Colonic mucosa (tissue), 4 donors: ENCODE measurements around the gene COL18A1. TPM values are rescaled to one million over a fixed set of nuclear protein-coding genes. Genes with fewer than 3 reads are reported as not detected.

Experiments used
- DNase-seq: peaks from one replicate; pipeline ENCODE4 v3.0.0-alpha.2; 2020
- H3K27ac ChIP-seq: fragments of 200-600 bp; one replicate; pipeline ENCODE4 v1.8.0; 2021
- H3K27me3 ChIP-seq: fragments of 200-600 bp; one replicate; pipeline ENCODE4 v1.8.0; 2021
- H3K36me3 ChIP-seq: fragments of 200-600 bp; one replicate; pipeline ENCODE4 v1.8.0; 2021
- H3K4me1 ChIP-seq: fragments of 200-600 bp; one replicate; pipeline ENCODE4 v1.8.0; 2021; ENCODE audit warnings: mild to moderate bottlenecking
- H3K4me3 ChIP-seq: fragments of 200-600 bp; one replicate; pipeline ENCODE4 v1.8.0; 2021
- H3K9ac ChIP-seq, 2 donors: one replicate each; pipeline ENCODE4 v1.7.0; 2013; ENCODE audit warnings: control low read depth in 2 of 2, low read depth in 2 of 2, low read length in 2 of 2
- H3K9me3 ChIP-seq: fragments of 200-600 bp; one replicate; pipeline ENCODE4 v1.8.0; 2021
- CTCF ChIP-seq: fragments of 200-600 bp; IDR thresholded peaks from one replicate; pipeline ENCODE4 v1.8.0; 2022; ENCODE audit warnings: antibody characterized with exemption, mild to moderate bottlenecking
- intact Hi-C: fragments of 100-400 bp; cut with DNase I; formaldehyde crosslinking; loops from one replicate; pipeline ENCODE4 v1.14.1; 2022
- total RNA-seq, 2 donors: library from RNA; stranded (reverse); fragmentation: NEBNext Ultra II Directional in 1 of 2; extraction: Animal tissue kit (Norgen Biotek cat#: 25700) in 1 of 2; gene quantifications; one replicate each; pipeline ENCODE4 v1.2.1, GENCODE V29; 2021
- donor health status: healthy.
- donor health status: DM: no; HTN: no; CAD: no.
- donor health status: DM: no; HTN: no; CAD: no.

COL18A1 gene
- total RNA-seq, 2 donors from 2014 or later: 8.4 to 22.3 TPM

GRCh38 chr21:45522381-45522780 lies 117.4 kb downstream of the COL18A1 start:
- no peak overlapping the region for H3K27ac ChIP-seq
- peaks cover 8% of the 10 kb centered on the region for H3K4me1 ChIP-seq
- TF ChIP-seq CTCF: no peak
- H3K9me3 ChIP-seq: no peaks in the 10 kb centered on the region
- no peak for DNase-seq
- H3K27me3 ChIP-seq: no peaks in the 10 kb centered on the region
- H3K9ac ChIP-seq: no peak overlapping the region
- H3K4me3 ChIP-seq: no peak overlapping the region
- intact Hi-C loops: no loop called here
- H3K36me3 ChIP-seq: no peaks in the 10 kb centered on the region

GRCh38 chr21:45522986-45523385 lies 118.0 kb downstream of the COL18A1 start:
- Histone ChIP-seq H3K4me3 (no peak overlapping the region), H3K9me3 (no peaks in the 10 kb centered on the region), H3K9ac (no peak overlapping the region), H3K27ac (no peak overlapping the region), H3K4me1 (peaks cover 8% of the 10 kb centered on the region), H3K27me3 (no peaks in the 10 kb centered on the region), H3K36me3 (no peaks in the 10 kb centered on the region)
- DNase-seq: no peak
- intact Hi-C loops: no loop called here
- TF ChIP-seq CTCF: no peak

- TF ChIP-seq CTCF: no peak
- H3K4me1 ChIP-seq: peaks cover 8% of the 10 kb centered on the region
- no peaks in the 10 kb centered on the region for H3K9me3 ChIP-seq
- DNase-seq: no peak
- no peak overlapping the region for H3K4me3 ChIP-seq
- H3K27ac ChIP-seq: no peak overlapping the region
- no peak overlapping the region for H3K9ac ChIP-seq
- intact Hi-C loops: no loop called here
- no peaks in the 10 kb centered on the region for H3K27me3 ChIP-seq
- H3K36me3 ChIP-seq: no peaks in the 10 kb centered on the region
Measured at GRCh38 chr21:45523411-45524101, 118.6 kb downstream of the COL18A1 start.

GRCh38 chr21:45524756-45525152 lies 119.8 kb downstream of the COL18A1 start:
- peaks cover 8% of the 10 kb centered on the region for H3K4me1 ChIP-seq
- H3K36me3 ChIP-seq: no peaks in the 10 kb centered on the region
- H3K9me3 ChIP-seq: no peaks in the 10 kb centered on the region
- intact Hi-C loops: no loop called here
- DNase-seq: no peak
- no peak for TF ChIP-seq CTCF
- H3K9ac ChIP-seq: no peak overlapping the region
- no peaks in the 10 kb centered on the region for H3K27me3 ChIP-seq
- no peak overlapping the region for H3K27ac ChIP-seq
- H3K4me3 ChIP-seq: no peak overlapping the region

- H3K27ac ChIP-seq: no peak overlapping the region
- intact Hi-C loops: no loop called here
Measured at GRCh38 chr21:45525153-45525909, 120.4 kb downstream of the COL18A1 start.

More at GRCh38 chr21:45525153-45525909, 120.4 kb downstream of the COL18A1 start:
- H3K27me3 ChIP-seq: no peaks in the 10 kb centered on the region
- DNase-seq: peak; percentile 81
- H3K4me1 ChIP-seq: peaks cover 8% of the 10 kb centered on the region
- no peak for TF ChIP-seq CTCF
- no peak overlapping the region for H3K9ac ChIP-seq
- H3K9me3 ChIP-seq: no peaks in the 10 kb centered on the region
- H3K4me3 ChIP-seq: no peak overlapping the region
- no peaks in the 10 kb centered on the region for H3K36me3 ChIP-seq
